Endothelial cell (in vitro differentiated cells): Measurements from ENCODE around the gene SYMPK. TPM values are rescaled to one million over a fixed set of nuclear protein-coding genes. Genes with fewer than 3 reads are reported as not detected.

Experiments used
- DNase-seq: peaks from one replicate; pipeline ENCODE4 v3.0.0; 2021; ENCODE audit warnings: low spot score
- H3K27ac Mint-ChIP-seq: one replicate; pipeline ENCODE4 v1.8.0; 2021; ENCODE audit warnings: mixed read lengths, inconsistent platforms; ENCODE audit not compliant: unreplicated experiment
- H3K27me3 Mint-ChIP-seq: one replicate; pipeline ENCODE4 v1.8.0; 2021; ENCODE audit warnings: mild to moderate bottlenecking, moderate library complexity, mixed read lengths, inconsistent platforms; ENCODE audit not compliant: unreplicated experiment
- H3K36me3 Mint-ChIP-seq: one replicate; pipeline ENCODE4 v1.8.0; 2021; ENCODE audit warnings: mild to moderate bottlenecking, low read depth, mixed read lengths, inconsistent platforms; ENCODE audit not compliant: unreplicated experiment
- H3K4me1 Mint-ChIP-seq: one replicate; pipeline ENCODE4 v1.8.0; 2021; ENCODE audit warnings: mild to moderate bottlenecking, mixed read lengths, inconsistent platforms; ENCODE audit not compliant: unreplicated experiment
- H3K4me3 Mint-ChIP-seq: one replicate; pipeline ENCODE4 v1.8.0; 2021; ENCODE audit warnings: mild to moderate bottlenecking, mixed read lengths, inconsistent platforms; ENCODE audit not compliant: unreplicated experiment
- H3K9me3 Mint-ChIP-seq: one replicate; pipeline ENCODE4 v1.8.0; 2021; ENCODE audit warnings: mixed read lengths, inconsistent platforms; ENCODE audit not compliant: unreplicated experiment
- total RNA-seq: library from RNA; stranded (reverse); fragmentation: NEBNext Ultra II Directional; extraction: Animal tissue kit (Norgen Biotek cat#: 25700); gene quantifications from one replicate; pipeline ENCODE4 v1.2.1, GENCODE V29; 2021; ENCODE audit not compliant: unreplicated experiment
- TF ChIP-seq, protein P1 (sequence below): fragments of 200-600 bp; sonication (generic); IDR thresholded peaks from one replicate; pipeline ENCODE4 v1.5.0; 2021; ENCODE audit warnings: antibody characterized with exemption; ENCODE audit not compliant: unreplicated experiment

The SYMPK gene
- total RNA-seq, 1 donor from 2014 or later: 70.7 TPM

DNA sequence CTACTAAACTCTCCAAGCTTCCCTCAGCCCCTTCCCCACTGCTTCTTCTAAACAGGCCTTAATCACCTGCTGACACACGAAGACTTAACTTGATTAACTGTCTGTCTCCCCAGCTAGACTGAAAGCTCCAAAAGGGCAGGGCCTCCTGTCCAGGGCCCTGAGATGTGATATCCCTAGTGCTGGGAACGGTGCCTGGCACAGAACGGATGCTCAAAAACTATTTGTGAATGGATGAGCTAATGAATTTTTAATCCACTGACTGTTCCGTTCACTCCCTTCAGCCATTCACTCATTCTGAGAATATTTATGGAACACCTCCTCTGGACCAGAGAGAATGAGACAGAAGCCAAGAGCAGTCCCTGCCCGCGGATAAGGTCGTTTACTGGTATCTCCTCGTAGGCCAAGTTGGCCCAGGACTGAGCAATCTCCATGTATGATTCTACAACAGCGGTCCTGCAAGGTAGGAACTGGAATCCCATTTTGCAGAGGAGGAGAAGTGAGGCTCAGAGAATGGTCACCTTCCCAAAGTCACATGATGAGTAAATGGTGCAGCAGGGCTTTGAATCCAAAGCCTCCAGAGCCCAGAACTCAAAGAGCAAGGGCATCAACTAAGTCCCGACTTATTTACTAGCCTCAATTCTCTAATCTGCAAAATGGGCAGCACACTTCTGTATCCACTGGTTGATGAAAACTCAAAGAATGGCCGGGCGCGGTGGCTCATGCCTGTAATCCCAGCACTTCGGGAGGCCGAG lies 73.7 kb downstream of the SYMPK start:
- H3K36me3 Mint-ChIP-seq: peaks cover 47% of the 10 kb centered on the region
- no peaks in the 10 kb centered on the region for H3K9me3 Mint-ChIP-seq
- no peak for DNase-seq
- TF ChIP-seq, protein P1, sequence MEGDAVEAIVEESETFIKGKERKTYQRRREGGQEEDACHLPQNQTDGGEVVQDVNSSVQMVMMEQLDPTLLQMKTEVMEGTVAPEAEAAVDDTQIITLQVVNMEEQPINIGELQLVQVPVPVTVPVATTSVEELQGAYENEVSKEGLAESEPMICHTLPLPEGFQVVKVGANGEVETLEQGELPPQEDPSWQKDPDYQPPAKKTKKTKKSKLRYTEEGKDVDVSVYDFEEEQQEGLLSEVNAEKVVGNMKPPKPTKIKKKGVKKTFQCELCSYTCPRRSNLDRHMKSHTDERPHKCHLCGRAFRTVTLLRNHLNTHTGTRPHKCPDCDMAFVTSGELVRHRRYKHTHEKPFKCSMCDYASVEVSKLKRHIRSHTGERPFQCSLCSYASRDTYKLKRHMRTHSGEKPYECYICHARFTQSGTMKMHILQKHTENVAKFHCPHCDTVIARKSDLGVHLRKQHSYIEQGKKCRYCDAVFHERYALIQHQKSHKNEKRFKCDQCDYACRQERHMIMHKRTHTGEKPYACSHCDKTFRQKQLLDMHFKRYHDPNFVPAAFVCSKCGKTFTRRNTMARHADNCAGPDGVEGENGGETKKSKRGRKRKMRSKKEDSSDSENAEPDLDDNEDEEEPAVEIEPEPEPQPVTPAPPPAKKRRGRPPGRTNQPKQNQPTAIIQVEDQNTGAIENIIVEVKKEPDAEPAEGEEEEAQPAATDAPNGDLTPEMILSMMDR: no peak
- peaks cover 17% of the 10 kb centered on the region for H3K27me3 Mint-ChIP-seq
- H3K4me3 Mint-ChIP-seq: peak overlapping the region; percentile 82
- peaks cover 30% of the 10 kb centered on the region for H3K4me1 Mint-ChIP-seq
- H3K27ac Mint-ChIP-seq: peak overlapping the region; percentile 42

DNA sequence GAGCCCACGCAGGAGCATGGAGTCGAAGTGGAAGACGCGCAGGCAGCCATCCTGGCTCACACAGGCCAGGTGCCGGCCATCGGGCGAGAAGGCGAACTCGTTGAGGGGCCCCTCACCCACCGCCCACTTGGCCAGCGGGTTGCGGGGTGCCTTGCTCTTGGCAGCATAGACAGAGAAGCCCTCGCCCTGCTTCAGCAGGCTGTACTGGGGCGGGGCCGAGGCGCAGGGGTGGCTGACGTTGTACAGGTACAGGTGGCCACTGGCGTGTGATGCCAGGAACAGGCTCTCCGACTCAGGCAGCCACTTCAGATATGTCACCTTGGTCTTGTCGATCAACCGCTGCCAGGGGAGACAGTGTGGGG lies 76.4 kb downstream of the SYMPK start:
- Mint-ChIP-seq H3K27ac (no peak overlapping the region), H3K36me3 (peaks cover 37% of the 10 kb centered on the region), H3K27me3 (peaks cover 9% of the 10 kb centered on the region), H3K4me3 (no peak overlapping the region), H3K9me3 (no peaks in the 10 kb centered on the region), H3K4me1 (peaks cover 19% of the 10 kb centered on the region)
- DNase-seq: no peak
- TF ChIP-seq, protein P1: no peak

DNA sequence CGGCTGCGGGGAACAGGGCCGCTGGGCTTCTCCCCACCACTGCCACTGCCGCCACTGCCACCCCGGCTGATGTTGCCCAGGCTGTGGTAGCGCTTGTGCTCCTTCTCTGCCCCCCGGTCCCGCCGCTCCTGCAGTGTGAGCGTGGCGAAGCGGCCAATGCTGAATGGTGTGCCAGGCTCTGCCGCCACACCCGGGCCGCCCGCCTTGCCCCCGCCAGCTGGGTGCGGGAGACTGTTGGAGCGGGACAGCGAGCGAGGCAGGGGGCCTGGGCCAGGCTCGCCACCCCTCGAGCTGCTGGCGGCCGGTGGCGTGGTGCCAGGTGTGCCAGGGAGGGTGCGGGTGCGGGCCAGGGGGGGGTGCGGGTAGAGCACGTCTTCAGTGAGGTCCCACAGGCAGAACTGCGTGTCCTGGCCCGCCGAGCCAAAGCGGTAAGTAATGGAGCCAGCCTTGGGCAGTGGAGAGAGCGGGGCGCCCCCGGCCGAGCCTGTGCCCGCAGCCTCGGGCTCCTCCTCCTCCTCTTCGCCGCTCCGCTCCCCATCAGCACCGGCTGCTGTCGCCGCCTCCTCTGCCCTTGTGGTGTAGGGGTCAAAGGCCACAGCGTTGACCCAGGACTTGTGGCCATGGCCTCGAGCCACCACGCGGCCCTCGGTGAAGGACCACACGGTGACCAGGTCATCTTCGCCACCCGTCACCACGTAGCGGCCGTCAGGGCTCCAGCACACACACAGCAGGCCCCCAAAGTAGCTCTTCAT lies 77.0 kb downstream of the SYMPK start:
- TF ChIP-seq, protein P1: no peak
- Mint-ChIP-seq H3K4me3 (no peak overlapping the region), H3K27me3 (peaks cover 8% of the 10 kb centered on the region), H3K4me1 (peaks cover 16% of the 10 kb centered on the region), H3K27ac (no peak overlapping the region), H3K9me3 (no peaks in the 10 kb centered on the region), H3K36me3 (peaks cover 32% of the 10 kb centered on the region)
- no peak for DNase-seq

DNA sequence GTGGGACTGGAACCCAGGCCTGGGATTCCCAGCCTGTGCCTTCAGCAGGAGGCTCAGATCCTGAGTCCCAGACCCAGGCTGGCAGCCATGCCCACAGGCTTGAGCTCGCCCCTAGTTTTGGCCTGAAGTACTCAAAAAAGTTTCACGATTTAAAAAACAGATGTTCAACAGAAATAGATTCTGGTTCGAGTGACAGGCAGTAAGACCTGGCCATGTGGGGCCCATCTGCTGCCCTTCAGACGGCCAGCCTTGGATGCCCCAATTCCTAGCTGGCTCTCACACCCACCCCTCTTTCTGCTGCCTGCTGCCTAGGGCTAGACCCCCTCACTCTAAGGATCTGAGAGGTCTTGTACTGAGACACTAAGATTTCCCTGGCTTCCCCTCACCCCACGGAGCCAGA lies 77.8 kb downstream of the SYMPK start:
- TF ChIP-seq, protein P1: no peak
- no peak for DNase-seq
- peaks cover 29% of the 10 kb centered on the region for H3K36me3 Mint-ChIP-seq
- H3K4me3 Mint-ChIP-seq: no peak overlapping the region
- H3K9me3 Mint-ChIP-seq: no peaks in the 10 kb centered on the region
- H3K27ac Mint-ChIP-seq: no peak overlapping the region
- peaks cover 14% of the 10 kb centered on the region for H3K4me1 Mint-ChIP-seq
- peaks cover 10% of the 10 kb centered on the region for H3K27me3 Mint-ChIP-seq

DNA sequence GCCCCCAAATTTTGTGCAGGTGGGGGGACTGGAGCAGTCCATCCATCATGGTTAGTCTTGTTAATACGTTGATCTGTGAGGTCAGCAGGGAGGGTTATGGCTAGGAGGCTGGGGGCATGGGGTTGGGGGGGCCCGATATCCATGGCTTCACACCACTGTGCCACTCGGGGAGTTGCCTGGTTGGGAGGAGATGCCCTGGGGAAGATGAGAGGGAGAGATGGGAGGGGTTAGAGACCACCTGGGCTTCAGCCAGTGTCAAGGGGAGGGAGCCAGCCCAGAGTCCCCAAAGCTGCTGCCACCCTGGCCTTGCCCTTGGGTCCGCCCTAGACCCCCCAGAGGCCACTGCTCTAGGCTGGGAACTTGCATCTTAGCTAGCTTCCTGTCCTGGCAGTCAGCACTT lies 78.9 kb downstream of the SYMPK start:
- peak overlapping the region; percentile 62 for H3K4me3 Mint-ChIP-seq
- H3K27ac Mint-ChIP-seq: no peak overlapping the region
- TF ChIP-seq, protein P1: no peak
- no peak for DNase-seq
- peaks cover 18% of the 10 kb centered on the region for H3K4me1 Mint-ChIP-seq
- H3K36me3 Mint-ChIP-seq: peaks cover 29% of the 10 kb centered on the region
- peaks cover 13% of the 10 kb centered on the region for H3K27me3 Mint-ChIP-seq
- no peaks in the 10 kb centered on the region for H3K9me3 Mint-ChIP-seq
